GM18520 (cell line): ENCODE results near the gene FSTL1.
A peak's percentile ranks its signal among the peaks of the same experiment; 100 is the strongest.

Experiments
- ATAC-seq: cut with Tn5 transposase; IDR thresholded peaks from one replicate; pipeline ENCODE4 v1.9.1; 2021; ENCODE audit not compliant: unreplicated experiment

The FSTL1 gene

DNA sequence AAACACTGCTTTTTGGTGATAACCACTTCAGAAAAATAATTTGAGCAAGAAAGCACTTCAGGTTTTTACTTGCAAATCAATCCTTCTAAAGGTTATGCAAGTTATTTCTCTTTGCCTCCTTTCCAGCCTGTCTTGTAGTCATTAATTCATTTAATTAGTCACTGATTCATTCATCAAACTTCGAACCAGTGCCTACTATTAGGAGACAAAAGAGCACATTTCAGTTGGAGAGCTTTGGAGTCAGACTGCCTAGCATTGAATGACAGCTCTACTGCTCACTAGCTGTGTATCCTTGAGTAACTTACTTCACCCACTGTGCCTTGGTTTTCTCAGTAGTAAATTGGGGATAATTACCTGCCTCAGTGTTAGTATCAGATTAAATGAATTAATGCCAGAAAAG, 86.7 kb downstream of the FSTL1 start:
- ATAC-seq = no peak

GRCh38 chr3:120357807-120358206, 93.0 kb downstream of the FSTL1 start:
- ATAC-seq = no peak

DNA sequence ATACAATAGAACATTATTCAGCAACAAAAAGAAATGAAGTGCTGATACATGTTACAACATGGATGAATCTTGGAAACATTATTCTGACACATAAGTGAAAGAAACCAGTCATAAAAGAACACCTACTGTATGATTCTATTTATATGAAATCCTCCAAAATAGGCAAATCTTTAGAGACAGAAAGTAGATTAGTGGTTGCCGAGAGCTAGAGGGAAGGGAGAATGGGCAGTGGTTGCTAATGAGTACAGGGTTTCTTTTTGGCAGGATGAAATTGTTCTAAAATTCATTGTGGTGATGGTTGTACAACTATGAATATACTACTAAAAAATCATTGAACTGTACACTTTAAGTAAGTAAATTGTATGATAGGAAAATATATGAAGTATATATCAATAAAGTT, 95.3 kb downstream of the FSTL1 start:
- ATAC-seq = no peak

- ATAC-seq = no peak
These were observed 97.3 kb downstream of the FSTL1 start for GRCh38 chr3:120353463-120353862.

DNA sequence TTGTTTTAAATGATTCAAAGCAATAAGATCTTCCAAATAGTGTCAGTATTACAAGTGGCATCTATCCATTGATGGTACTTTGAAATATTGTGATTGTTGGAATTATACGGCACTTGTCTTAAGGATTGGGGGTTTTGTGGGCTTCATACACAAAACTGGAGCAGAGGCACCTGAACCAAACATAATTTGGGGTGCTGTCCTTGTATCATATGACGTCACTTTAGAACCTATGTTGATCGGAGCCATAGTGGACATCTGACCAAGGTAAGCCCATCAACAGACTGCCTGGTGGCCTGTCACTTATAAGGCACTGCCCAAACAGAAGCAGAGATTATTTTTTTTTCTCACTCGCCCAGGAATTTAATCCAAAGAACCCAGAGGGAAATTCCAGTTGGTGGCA, 98.8 kb downstream of the FSTL1 start:
- no peak for ATAC-seq

- no peak for ATAC-seq
These were observed 100.3 kb downstream of the FSTL1 start for GRCh38 chr3:120350401-120350941.

GRCh38 chr3:120349855-120350125, 101.0 kb downstream of the FSTL1 start:
- ATAC-seq = no peak

DNA sequence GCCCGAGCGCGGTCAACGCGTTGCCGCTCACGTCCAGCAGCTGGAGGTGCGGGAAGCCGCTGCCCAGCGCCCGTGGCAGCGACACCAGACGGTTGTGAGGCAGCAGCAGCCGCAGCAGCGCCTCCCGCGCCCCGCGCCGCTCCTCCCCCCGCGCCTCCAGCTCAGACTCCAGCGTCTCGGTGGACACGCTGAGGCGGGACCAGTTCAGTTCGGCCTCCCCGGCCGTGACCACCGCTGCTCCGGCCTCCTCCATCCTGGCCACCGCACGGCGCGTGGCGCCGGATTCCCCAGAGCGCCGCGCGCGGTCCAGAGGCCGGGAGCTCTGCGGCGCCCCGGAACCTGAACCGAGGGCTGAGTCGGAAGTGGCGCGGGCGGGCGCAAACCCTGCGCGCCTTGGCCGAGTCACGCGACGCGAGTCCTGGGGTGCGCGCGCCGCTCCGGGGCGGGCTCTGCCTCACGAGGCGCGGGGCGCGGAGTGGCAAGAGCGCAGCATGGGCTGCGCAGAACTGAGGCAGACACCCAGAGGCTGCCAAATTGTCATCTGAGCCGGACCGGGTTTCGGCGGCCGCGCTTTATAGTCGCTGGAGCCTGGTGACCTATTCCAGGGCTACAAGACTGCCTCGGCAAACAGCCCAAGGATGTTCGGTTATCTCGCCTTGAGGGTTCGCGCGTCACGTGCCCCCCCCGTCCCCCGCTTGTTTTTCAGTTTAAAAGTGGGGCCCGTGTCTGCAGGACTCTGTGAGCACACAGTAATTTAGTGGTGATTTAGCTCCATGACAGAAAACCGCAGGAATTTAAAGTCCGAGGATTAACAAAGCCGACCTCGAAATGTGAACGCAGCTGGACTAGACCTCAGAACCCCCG, 101.6 kb downstream of the FSTL1 start, which contains the start of gene LRRC58:
TSS of gene LRRC58 (minus strand) at position 364 of the 864 bp plus-strand sequence. CDS start at position 253, 111 bp downstream.
- ATAC-seq = peak; percentile 86

DNA sequence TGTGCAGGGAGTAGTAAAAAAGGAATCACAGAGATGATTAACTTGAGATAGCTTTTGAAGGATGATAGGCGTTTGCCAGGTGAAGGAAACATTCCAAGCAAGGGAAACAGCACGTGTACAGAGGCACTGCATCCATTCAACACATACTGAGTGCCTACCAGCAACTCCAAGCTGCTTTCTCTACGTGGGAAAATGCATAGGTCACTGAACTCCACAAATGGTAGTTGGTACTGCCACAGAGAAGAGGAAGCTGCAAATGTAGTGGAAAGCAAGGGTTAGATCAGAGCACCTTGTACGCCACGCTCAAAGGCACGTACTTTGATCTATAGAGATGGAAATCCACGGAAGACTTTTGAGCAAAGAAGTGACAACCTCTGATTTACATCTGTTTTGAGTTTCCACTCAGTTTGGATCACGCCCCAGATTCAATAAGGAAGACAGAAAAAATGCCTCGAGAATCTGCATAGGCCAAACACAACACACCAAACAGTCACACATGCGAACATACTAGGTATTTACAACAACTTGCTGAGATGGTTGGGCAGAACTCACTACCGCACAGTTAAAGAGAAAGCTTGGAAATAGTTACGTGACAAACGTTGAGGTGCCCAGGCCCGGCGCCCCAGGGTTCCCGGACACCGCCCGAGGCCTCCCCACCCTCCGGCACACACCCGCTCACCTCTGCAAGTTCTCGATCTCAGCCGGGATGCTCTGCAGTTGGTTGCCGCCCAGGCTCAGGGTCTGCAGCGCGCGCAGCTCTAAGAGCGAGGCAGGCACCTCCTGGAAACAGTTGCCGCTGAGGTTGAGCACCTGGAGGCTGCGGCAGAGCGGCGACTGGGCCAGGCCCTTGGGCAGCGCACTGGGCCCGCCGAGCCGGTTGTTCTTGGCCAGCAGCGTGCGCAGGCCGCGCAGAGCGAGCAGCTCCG, 102.5 kb downstream of the FSTL1 start:
- ATAC-seq = peak; percentile 20

DNA sequence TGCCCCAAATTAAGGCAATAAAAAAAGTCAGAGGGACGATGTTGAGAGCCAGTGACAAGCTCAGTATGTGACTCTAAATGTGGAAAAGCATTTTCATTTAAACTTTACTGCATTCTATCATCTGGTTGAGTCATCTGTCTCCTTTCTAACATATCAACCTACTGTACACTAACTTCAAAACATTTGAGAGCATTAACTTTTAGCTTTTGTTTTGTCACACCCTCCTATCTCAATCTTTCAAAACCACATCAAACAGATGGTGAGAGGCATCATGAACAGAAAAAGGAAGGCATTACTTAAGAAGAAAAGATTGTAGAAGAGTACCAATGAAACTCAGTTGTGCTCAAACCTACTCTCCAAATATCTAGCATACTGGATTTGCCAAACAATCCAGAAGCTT, 106.4 kb downstream of the FSTL1 start:
- no peak for ATAC-seq
